Measurements from ENCODE around the gene RASGRP2. TPM values are rescaled to one million over a fixed set of nuclear protein-coding genes. Genes with fewer than 3 reads are reported as not detected.

RASGRP2 gene
- total and polyA plus RNA-seq, 2 experiments from 2014 or later = 30.1 to 50.4 TPM

DNA sequence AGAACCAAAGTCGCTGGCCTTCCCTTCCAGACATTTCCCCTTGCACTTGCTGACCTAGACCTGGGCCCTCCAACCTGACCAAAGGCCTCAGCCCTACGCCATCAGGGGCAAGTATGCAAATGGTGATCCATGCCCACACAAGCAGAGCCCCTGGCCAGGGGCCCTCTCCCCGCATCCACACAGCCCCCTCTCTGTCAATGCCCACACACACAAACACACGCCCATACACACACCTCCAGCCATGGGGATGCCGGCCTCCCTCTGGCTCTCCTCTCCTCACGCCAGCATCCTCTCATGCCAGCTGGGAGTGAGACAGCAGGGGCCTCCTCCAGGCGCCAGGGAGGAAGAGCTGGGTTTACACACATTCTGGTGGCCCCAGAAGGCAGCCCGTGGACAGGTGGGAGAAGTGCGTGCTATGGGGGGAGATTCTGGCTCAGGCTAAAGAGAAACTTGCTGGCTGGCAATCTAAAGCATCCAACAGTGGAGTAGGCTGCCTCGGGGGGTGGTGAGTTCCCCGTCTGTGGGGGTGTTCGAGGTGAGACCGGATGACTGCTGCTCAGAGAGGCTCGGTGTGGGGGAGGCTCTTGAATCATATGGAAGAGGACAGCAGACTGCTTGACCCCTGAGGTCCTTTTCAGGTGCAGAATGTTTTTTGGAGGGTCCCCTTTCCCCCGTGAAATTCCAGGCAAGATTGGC is 25.7 kb downstream of the RASGRP2 start:
- peaks cover 52% of the 10 kb centered on the region for H3K27me3 Mint-ChIP-seq (ENCODE audit: insufficient read depth, low read depth, poor library complexity)
- H3K9me3 Mint-ChIP-seq = no peaks in the 10 kb centered on the region
- H3F3A ChIP-seq (replicated peaks; ENCODE audit: low read depth) = peaks cover 9% of the 10 kb centered on the region
- H3K4me1 ChIP-seq (ENCODE audit: insufficient read depth) = peaks cover 30% of the 10 kb centered on the region
- H3K4me3 Mint-ChIP-seq = no peak overlapping the region
- no peaks in the 10 kb centered on the region for H3K79me2 ChIP-seq (replicated peaks; ENCODE audit: insufficient read depth)
- H4K20me1 ChIP-seq (replicated peaks; ENCODE audit: insufficient read depth) = peaks cover 5% of the 10 kb centered on the region; the same call in 1 of the 2 replicates
- no peak overlapping the region for H3K27ac Mint-ChIP-seq
- H3K9me2 ChIP-seq (ENCODE audit: insufficient read depth) = no peaks in the 10 kb centered on the region
- H3K36me3 ChIP-seq (ENCODE audit: insufficient read depth) = no peaks in the 10 kb centered on the region
- H3K27me3 ChIP-seq (ENCODE audit: insufficient read depth) = peaks cover 43% of the 10 kb centered on the region
- H2AFZ ChIP-seq = no peak overlapping the region
- H3K4me3 ChIP-seq = no peak overlapping the region
- peaks cover 56% of the 10 kb centered on the region for H3K4me1 Mint-ChIP-seq
- ATAC-seq = no peak
- DNase-seq (ENCODE audit: low spot score) = no peak
- no peak overlapping the region for H3K4me2 ChIP-seq
- H3K36me3 Mint-ChIP-seq (ENCODE audit: low read depth) = no peaks in the 10 kb centered on the region; the same call in 2 of the 3 replicates
- TF ChIP-seq EZH2phosphoT487 (IDR thresholded peaks at IDR 0.05; ENCODE audit: unreplicated experiment) = no peak
- TF ChIP-seq ZNF114 (CRISPR knock-in tag; IDR thresholded peaks at IDR 0.05) = no peak
- TF ChIP-seq JUNB (IDR thresholded peaks at IDR 0.05; ENCODE audit: unreplicated experiment) = no peak
- no peak for TF ChIP-seq ZNF331 (CRISPR knock-in tag; IDR thresholded peaks at IDR 0.05; ENCODE audit: low read depth)
- TF ChIP-seq, protein P1, sequence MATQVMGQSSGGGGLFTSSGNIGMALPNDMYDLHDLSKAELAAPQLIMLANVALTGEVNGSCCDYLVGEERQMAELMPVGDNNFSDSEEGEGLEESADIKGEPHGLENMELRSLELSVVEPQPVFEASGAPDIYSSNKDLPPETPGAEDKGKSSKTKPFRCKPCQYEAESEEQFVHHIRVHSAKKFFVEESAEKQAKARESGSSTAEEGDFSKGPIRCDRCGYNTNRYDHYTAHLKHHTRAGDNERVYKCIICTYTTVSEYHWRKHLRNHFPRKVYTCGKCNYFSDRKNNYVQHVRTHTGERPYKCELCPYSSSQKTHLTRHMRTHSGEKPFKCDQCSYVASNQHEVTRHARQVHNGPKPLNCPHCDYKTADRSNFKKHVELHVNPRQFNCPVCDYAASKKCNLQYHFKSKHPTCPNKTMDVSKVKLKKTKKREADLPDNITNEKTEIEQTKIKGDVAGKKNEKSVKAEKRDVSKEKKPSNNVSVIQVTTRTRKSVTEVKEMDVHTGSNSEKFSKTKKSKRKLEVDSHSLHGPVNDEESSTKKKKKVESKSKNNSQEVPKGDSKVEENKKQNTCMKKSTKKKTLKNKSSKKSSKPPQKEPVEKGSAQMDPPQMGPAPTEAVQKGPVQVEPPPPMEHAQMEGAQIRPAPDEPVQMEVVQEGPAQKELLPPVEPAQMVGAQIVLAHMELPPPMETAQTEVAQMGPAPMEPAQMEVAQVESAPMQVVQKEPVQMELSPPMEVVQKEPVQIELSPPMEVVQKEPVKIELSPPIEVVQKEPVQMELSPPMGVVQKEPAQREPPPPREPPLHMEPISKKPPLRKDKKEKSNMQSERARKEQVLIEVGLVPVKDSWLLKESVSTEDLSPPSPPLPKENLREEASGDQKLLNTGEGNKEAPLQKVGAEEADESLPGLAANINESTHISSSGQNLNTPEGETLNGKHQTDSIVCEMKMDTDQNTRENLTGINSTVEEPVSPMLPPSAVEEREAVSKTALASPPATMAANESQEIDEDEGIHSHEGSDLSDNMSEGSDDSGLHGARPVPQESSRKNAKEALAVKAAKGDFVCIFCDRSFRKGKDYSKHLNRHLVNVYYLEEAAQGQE (IDR thresholded peaks at IDR 0.05; ENCODE audit: unreplicated experiment) = no peak
- no peak for TF ChIP-seq STAT1 (IDR thresholded peaks at IDR 0.05; ENCODE audit: unreplicated experiment)
- no peak for TF ChIP-seq EZH2 (IDR thresholded peaks at IDR 0.05; ENCODE audit: low read depth, unreplicated experiment)
- TF ChIP-seq POLR2AphosphoS5 (IDR thresholded peaks at IDR 0.05; ENCODE audit: low read depth) = no peak
- no peak for TF ChIP-seq CREB1 (CRISPR knock-in tag; IDR thresholded peaks at IDR 0.05; ENCODE audit: low read depth)
- TF ChIP-seq, protein P2, sequence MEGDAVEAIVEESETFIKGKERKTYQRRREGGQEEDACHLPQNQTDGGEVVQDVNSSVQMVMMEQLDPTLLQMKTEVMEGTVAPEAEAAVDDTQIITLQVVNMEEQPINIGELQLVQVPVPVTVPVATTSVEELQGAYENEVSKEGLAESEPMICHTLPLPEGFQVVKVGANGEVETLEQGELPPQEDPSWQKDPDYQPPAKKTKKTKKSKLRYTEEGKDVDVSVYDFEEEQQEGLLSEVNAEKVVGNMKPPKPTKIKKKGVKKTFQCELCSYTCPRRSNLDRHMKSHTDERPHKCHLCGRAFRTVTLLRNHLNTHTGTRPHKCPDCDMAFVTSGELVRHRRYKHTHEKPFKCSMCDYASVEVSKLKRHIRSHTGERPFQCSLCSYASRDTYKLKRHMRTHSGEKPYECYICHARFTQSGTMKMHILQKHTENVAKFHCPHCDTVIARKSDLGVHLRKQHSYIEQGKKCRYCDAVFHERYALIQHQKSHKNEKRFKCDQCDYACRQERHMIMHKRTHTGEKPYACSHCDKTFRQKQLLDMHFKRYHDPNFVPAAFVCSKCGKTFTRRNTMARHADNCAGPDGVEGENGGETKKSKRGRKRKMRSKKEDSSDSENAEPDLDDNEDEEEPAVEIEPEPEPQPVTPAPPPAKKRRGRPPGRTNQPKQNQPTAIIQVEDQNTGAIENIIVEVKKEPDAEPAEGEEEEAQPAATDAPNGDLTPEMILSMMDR (conservative IDR thresholded peaks at IDR 0.05; ENCODE audit: low read depth in 2 of 2) = no peak
- TF ChIP-seq, protein P3, sequence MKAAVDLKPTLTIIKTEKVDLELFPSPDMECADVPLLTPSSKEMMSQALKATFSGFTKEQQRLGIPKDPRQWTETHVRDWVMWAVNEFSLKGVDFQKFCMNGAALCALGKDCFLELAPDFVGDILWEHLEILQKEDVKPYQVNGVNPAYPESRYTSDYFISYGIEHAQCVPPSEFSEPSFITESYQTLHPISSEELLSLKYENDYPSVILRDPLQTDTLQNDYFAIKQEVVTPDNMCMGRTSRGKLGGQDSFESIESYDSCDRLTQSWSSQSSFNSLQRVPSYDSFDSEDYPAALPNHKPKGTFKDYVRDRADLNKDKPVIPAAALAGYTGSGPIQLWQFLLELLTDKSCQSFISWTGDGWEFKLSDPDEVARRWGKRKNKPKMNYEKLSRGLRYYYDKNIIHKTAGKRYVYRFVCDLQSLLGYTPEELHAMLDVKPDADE (IDR thresholded peaks at IDR 0.05) = no peak
- TF ChIP-seq, protein P4, sequence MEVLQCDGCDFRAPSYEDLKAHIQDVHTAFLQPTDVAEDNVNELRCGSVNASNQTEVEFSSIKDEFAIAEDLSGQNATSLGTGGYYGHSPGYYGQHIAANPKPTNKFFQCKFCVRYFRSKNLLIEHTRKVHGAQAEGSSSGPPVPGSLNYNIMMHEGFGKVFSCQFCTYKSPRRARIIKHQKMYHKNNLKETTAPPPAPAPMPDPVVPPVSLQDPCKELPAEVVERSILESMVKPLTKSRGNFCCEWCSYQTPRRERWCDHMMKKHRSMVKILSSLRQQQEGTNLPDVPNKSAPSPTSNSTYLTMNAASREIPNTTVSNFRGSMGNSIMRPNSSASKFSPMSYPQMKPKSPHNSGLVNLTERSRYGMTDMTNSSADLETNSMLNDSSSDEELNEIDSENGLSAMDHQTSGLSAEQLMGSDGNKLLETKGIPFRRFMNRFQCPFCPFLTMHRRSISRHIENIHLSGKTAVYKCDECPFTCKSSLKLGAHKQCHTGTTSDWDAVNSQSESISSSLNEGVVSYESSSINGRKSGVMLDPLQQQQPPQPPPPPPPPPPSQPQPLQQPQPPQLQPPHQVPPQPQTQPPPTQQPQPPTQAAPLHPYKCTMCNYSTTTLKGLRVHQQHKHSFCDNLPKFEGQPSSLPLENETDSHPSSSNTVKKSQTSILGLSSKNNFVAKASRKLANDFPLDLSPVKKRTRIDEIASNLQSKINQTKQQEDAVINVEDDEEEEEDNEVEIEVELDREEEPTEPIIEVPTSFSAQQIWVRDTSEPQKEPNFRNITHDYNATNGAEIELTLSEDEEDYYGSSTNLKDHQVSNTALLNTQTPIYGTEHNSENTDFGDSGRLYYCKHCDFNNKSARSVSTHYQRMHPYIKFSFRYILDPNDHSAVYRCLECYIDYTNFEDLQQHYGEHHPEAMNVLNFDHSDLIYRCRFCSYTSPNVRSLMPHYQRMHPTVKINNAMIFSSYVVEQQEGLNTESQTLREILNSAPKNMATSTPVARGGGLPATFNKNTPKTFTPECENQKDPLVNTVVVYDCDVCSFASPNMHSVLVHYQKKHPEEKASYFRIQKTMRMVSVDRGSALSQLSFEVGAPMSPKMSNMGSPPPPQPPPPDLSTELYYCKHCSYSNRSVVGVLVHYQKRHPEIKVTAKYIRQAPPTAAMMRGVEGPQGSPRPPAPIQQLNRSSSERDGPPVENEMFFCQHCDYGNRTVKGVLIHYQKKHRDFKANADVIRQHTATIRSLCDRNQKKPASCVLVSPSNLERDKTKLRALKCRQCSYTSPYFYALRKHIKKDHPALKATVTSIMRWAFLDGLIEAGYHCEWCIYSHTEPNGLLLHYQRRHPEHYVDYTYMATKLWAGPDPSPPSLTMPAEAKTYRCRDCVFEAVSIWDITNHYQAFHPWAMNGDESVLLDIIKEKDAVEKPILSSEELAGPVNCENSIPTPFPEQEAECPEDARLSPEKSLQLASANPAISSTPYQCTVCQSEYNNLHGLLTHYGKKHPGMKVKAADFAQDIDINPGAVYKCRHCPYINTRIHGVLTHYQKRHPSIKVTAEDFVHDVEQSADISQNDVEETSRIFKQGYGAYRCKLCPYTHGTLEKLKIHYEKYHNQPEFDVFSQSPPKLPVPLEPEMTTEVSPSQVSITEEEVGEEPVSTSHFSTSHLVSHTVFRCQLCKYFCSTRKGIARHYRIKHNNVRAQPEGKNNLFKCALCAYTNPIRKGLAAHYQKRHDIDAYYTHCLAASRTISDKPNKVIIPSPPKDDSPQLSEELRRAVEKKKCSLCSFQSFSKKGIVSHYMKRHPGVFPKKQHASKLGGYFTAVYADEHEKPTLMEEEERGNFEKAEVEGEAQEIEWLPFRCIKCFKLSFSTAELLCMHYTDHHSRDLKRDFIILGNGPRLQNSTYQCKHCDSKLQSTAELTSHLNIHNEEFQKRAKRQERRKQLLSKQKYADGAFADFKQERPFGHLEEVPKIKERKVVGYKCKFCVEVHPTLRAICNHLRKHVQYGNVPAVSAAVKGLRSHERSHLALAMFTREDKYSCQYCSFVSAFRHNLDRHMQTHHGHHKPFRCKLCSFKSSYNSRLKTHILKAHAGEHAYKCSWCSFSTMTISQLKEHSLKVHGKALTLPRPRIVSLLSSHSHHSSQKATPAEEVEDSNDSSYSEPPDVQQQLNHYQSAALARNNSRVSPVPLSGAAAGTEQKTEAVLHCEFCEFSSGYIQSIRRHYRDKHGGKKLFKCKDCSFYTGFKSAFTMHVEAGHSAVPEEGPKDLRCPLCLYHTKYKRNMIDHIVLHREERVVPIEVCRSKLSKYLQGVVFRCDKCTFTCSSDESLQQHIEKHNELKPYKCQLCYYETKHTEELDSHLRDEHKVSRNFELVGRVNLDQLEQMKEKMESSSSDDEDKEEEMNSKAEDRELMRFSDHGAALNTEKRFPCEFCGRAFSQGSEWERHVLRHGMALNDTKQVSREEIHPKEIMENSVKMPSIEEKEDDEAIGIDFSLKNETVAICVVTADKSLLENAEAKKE (CRISPR knock-in tag; IDR thresholded peaks at IDR 0.05) = no peak
- no peak for TF ChIP-seq NANOG (IDR thresholded peaks at IDR 0.05; ENCODE audit: borderline replicate concordance)
- H3K27ac ChIP-seq (ENCODE audit: low read depth) = no peak overlapping the region

Data from GM23338 (cell line).